HG02763 (cell line): ENCODE results near the gene PAQR8.

ENCODE experiments used
- ATAC-seq: cut with Tn5 transposase; IDR thresholded peaks from one replicate; pipeline ENCODE4 v1.9.1; 2021; ENCODE audit warnings: mild to moderate bottlenecking, moderate library complexity; ENCODE audit not compliant: unreplicated experiment

Gene PAQR8

GRCh38 chr6:52346503-52346902 is 15.4 kb upstream of the PAQR8 start:
- ATAC-seq = no peak

DNA sequence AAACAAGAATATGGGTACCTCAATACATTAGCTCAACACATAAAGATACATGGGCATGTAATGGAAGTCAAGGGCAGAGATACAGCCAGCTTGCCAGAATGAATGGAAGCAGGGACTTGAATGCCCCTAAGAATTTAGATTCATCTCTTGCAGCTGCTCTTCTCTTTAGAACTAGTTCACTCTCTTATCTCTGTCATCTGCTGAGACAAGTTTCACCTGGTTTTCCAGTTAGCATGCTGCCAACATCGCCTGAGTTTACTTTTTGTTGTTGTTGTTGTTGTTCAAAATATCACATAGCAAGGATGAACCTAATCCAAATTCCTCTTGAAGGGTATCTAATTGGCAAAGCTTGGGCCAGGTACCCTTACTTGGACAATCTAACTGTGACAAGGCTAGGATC is 14.1 kb upstream of the PAQR8 start:
- ATAC-seq = no peak

DNA sequence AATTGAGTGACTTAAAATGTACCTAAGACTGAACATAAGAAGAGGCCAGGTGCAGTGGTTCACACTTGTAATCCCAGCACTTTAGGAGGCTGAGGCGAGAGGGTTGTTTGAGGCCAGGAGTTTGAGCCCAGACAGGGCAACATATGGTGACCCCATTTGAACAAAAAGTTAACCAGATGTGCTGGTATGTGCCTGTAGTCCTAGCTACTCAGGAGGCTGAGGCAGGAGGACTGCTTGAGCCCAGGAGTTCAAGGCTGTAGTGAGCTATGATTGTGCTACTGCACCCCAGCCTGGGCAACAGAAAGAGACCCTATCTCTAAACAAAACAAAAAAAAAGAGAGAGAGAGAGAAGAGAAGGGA is 10.1 kb upstream of the PAQR8 start:
- no peak for ATAC-seq

GRCh38 chr6:52352239-52353018 is 9.5 kb upstream of the PAQR8 start:
- ATAC-seq = peak; percentile 91

GRCh38 chr6:52356017-52356416 is 5.9 kb upstream of the PAQR8 start:
- ATAC-seq = no peak

DNA sequence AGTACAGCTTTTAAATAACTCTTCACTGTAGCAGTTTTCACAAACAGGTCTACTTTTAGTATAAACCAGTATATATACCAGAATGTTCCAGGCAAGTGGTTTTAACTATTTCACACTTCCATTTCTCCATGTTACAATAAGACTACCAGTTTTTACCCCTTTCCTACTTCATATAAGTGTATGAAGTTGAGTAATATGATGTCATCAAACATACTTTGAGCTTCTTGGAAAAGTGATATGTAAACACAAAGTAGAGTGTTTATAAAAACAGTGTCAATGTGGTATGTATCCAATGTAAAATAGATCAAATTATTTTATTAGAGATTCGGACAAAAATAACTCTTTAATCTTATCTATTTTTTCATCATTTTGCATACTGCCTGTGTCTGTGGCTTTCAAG is 2.5 kb upstream of the PAQR8 start:
- no peak for ATAC-seq

DNA sequence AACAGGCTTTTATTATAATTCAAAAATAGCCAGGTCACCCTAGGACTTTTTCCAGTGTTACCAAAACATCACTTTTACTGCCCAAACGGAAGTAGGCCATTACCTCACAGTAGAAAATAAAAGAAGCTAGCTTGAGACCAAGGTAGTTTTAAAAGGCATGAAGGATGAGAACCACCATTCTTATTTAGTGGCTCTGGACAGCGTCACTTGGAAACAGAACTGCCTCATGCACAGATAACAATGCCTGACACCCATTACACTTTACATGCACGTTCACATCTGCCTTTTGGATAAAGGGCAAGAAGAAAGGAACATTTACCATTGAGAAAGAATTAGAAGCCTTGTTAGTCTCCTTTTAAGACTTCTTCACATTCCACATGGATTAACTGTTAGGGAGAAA is 1.9 kb upstream of the PAQR8 start:
- ATAC-seq = no peak

GRCh38 chr6:52360601-52361413 is 1.1 kb upstream of the PAQR8 start:
- ATAC-seq = no peak

- ATAC-seq = no peak
These were observed 472 bp upstream of the PAQR8 start for GRCh38 chr6:52361414-52361944.

DNA sequence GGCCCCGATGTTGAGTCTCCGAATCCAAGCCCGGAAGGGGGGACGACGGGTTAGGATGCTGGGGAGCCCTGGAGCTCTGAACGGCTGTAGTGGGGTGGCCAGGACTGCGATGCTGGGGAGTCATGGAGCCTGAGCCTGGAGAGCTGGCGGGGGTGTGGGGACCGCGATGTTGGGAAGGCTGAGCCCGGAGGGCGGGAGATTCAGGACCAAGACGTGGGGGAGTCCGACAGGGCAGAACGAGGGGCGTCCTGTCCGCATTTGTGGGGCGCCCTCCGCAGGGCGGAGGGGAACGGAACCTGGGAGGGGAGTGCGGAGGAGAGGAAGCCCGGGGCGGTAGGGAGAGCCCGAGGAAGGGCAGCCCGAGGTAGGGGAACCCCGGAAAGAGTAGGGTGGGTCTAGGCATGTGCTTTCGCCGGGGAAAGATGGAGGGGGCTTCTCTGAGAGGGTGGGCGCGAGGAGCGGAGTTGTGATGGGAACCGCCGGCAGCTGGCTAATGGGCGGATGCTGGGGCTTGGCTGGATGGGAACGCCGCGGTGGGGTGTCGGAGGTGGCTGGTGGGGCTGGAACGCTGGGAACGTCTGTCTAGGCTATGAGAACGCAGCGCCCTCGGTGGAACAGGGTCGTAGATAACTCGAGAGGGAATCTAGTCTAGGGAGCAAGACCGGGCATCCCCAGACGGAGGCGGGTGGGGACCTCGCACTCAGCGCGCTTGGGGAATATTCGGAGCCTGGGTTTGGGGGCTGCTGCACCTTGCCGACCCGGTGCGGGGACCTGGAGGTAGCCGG is 684 bp downstream of the PAQR8 start:
- peak; percentile 43 for ATAC-seq

- no peak for ATAC-seq
These were observed 1.4 kb downstream of the PAQR8 start for GRCh38 chr6:52363228-52363867.

GRCh38 chr6:52364480-52365166 is 2.7 kb downstream of the PAQR8 start:
- ATAC-seq = no peak

- no peak for ATAC-seq
These were observed 3.4 kb downstream of the PAQR8 start for GRCh38 chr6:52365317-52365716.

- no peak for ATAC-seq
These were observed 4.1 kb downstream of the PAQR8 start for GRCh38 chr6:52365866-52366540.

GRCh38 chr6:52368002-52368401 is 6.1 kb downstream of the PAQR8 start:
- ATAC-seq = no peak

- ATAC-seq = no peak
These were observed 7.3 kb downstream of the PAQR8 start for GRCh38 chr6:52369234-52369633.

DNA sequence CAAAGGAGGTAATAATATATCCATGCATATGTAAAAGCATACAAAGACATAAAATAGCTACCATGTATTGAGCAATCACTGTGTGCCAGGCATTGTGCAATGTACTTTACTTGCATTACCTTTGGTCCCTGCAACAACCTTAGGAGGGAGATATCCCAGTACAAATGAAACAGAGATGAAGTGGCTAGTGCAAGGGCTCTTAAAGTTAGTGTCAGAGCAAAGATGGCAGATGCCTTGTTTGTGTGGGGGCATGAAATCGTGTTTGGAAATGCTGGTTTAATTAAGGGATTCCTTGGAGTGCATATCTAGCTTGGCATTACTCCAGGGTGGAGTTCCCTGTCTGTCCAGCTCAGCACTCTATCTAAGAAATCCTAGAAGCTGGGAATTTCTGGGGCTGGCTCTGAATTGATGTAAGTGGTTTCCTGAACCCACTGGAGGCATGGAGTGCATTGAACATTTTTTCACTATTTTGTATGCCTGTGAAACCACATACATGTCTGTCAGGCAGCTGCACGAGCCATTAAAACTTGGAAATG is 9.8 kb downstream of the PAQR8 start:
- no peak for ATAC-seq

GRCh38 chr6:52373151-52373690 is 11.3 kb downstream of the PAQR8 start:
- ATAC-seq = no peak

GRCh38 chr6:52374247-52374646 is 12.3 kb downstream of the PAQR8 start:
- no peak for ATAC-seq
